ENCODE measurements around the gene MDH1. TPM values are rescaled to one million over a fixed set of nuclear protein-coding genes. Genes with fewer than 3 reads are reported as not detected.
A peak's percentile ranks its signal among the peaks of the same experiment; 100 is the strongest.
"Not testable (repeated sequence)": the region's sequence is repeated elsewhere in the genome, so short reads cannot be mapped to it uniquely, and the experiment has no call there.

Gene MDH1
- total RNA-seq (2012; rRNA removed) = 171 and 172 TPM in 2 replicates

DNA sequence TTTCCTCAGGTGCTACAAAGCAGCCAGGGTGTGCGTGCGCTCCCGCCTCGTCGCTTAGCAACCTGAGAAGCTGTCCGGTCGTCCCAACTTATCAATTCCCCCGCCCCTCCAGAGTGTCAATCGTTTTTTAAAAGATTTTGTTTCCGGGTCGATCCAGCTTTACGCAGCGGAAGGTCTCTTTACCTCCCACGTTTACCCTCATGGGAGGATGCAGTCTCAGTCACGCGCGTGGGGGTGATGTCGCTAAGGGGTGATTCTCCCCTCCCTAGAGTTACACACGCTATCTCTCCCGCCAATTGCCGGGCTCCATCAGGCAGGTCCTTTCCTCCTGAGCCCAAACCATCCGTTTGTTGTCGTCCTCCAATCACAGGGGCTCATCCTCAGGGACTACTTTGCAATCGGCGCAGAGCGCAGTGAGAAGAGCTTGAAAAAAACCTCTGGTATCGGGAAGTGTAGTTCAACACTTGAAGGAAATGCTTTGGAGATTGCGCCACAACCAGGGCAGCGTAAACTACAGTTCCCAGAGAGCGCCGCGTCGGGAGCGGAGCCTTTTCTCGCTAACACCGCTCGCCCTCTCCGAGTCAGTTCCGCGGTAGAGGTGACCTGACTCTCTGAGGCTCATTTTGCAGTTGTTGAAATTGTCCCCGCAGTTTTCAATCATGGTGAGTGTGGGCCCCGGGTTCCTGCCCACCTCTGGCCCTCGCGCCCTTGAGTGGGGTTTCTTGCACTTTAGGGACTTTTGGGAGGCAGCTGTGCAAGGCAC lies at the start of gene MDH1, which contains the start of gene WDPCP:
Gene MDH1 (plus strand): TSS at position 579 of the 763 bp plus-strand sequence. CDS start 81 bp downstream, at position 660.
Gene WDPCP (minus strand): TSS at position 93 of the 763 bp plus-strand sequence. CDS start 206 bp downstream, outside the sequence.
- peak within 1 kb of the TSS; percentile 90 for H3K4me2 ChIP-seq (ENCODE audit: low read length)
- peak within 1 kb of the TSS; percentile 87 for H3K4me3 ChIP-seq (ENCODE audit: low read length)
- no peaks in the 10 kb centered on the region for H3K9me3 ChIP-seq (replicated peaks; ENCODE audit: low read length)
- H3K9ac ChIP-seq (ENCODE audit: low read depth, low read length) = peak within 1 kb of the TSS; percentile 84
- no peaks in the 10 kb centered on the region for H3K36me3 ChIP-seq (ENCODE audit: insufficient read depth, low read length)
- H3K4me1 ChIP-seq (ENCODE audit: control insufficient read depth, insufficient read depth, low read length) = peaks cover 18% of the 10 kb centered on the region
- H3K27me3 ChIP-seq (ENCODE audit: control insufficient read depth, insufficient read depth, low read length) = no peaks in the 10 kb centered on the region

DNA sequence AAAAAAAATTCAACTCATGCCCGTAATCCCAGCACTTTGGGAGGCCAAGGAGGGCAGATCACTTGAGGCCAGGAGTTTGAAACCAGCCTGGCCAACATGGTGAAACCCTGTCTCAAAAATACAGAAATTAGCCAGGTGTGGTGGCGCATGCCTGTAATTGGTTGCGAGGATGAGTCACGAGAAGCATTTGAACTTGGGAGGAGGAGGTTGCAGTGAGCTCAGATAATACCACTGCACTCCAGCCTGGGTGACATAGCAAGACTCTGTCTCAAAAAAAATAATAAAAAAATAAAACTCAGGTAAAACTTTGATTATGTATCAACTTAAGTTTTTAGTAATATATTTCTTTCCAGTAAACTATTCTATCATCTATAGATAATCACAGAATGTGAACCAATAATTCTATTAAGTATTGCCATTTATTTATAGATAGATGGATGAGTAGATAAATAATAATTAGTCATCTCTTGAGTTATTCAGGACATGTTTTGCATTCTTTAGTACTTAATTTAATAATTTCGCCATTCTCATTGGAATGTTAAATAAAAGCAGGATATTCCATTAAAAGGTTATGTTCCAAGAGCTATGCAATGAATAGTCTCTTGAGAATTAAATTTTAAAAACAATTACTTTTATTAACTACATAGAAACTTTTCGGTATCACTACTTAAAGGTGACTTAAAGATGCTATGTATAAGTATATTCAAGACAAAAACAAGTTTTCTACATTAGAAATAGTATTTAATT lies 49.2 kb upstream of the MDH1 start:
- Histone ChIP-seq H3K27me3 (ENCODE audit: control insufficient read depth, insufficient read depth, low read length) (no peaks in the 10 kb centered on the region), H3K4me1 (ENCODE audit: control insufficient read depth, insufficient read depth, low read length) (peaks cover 6% of the 10 kb centered on the region), H3K9ac (ENCODE audit: low read depth, low read length) (no peak overlapping the region), H3K4me2 (ENCODE audit: low read length) (no peak overlapping the region), H3K36me3 (ENCODE audit: insufficient read depth, low read length) (no peaks in the 10 kb centered on the region), H3K4me3 (ENCODE audit: low read length) (no peak overlapping the region), H3K9me3 (replicated peaks; ENCODE audit: low read length) (no peaks in the 10 kb centered on the region)

DNA sequence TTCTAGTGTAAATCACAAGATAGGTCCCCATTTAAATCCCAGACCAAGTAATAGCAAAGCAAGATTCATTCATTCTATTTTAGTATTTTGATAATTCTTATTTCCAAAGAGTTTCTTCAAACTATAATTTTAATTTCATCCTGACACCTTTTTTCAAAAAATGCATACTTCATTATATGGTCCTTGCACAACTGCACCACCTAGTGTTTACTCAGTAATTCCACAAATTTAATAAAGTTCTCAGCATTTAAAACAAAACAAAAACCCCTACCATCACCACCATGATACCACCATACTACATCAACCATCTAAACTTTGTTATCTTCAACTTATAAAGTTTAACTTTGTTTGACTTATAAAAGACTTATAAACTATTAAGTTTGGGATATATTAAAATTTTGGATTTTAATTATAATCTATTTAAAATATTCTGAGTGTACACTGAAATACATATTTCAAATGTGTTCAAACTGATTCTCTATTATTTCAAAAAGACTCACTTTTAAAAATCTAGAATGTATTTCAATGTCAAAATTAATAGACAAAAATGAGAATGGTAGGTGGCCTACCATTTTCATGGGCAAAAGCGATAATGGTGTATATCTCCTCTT lies 44.6 kb upstream of the MDH1 start:
- H3K27me3 ChIP-seq (ENCODE audit: control insufficient read depth, insufficient read depth, low read length) = no peaks in the 10 kb centered on the region
- no peaks in the 10 kb centered on the region for H3K4me1 ChIP-seq (ENCODE audit: control insufficient read depth, insufficient read depth, low read length)
- no peak overlapping the region for H3K4me2 ChIP-seq (ENCODE audit: low read length)
- H3K4me3 ChIP-seq (ENCODE audit: low read length) = no peak overlapping the region
- no peak overlapping the region for H3K9ac ChIP-seq (ENCODE audit: low read depth, low read length)
- H3K9me3 ChIP-seq (replicated peaks; ENCODE audit: low read length) = no peaks in the 10 kb centered on the region
- H3K36me3 ChIP-seq (ENCODE audit: insufficient read depth, low read length) = no peaks in the 10 kb centered on the region

DNA sequence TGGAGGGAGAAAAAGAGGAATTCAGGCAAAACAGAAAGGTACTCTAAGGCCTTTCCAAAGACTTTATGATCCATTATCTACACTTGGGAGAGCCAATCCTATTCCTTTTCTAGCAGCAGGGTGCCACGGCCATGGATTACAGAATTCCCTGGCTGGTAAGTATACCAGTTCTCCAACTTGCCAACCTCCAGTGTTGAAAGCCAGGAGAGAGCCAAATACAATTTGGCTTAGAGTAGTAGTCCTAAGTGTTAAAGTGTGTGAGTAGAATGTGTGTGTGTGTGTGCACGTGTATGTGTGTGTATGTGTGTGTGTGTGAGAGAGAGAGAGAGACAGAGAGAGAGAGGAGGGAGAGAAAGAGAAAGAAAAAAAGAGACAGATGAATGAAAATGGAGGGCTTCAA lies 43.7 kb upstream of the MDH1 start:
- Histone ChIP-seq H3K9ac (ENCODE audit: low read depth, low read length) (no peak overlapping the region), H3K4me1 (ENCODE audit: control insufficient read depth, insufficient read depth, low read length) (no peaks in the 10 kb centered on the region), H3K27me3 (ENCODE audit: control insufficient read depth, insufficient read depth, low read length) (no peaks in the 10 kb centered on the region), H3K9me3 (replicated peaks; ENCODE audit: low read length) (no peaks in the 10 kb centered on the region), H3K36me3 (ENCODE audit: insufficient read depth, low read length) (no peaks in the 10 kb centered on the region), H3K4me3 (ENCODE audit: low read length) (no peak overlapping the region), H3K4me2 (ENCODE audit: low read length) (no peak overlapping the region)

DNA sequence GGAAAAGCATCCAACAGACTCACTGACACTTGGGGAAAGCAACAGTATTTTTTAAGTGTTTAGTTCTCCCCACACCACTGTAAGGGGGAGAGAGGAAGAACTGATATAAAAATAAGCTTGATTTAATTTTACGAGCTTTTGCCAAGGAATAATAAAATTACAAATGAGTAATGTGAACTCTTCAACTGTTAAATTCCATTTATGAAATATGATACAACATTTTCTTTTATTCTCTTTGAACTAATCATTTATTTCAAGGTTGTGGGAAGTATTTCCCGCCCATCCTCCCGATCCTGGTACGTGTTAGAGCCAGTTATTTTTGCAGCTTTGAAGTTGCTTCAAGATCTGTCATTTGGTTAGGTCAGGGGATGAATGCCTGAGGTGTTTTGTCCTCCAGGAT lies 35.7 kb upstream of the MDH1 start:
- peak overlapping the region; percentile 50 for H3K4me2 ChIP-seq (ENCODE audit: low read length)
- no peak overlapping the region for H3K9ac ChIP-seq (ENCODE audit: low read depth, low read length)
- H3K4me3 ChIP-seq (ENCODE audit: low read length) = no peak overlapping the region
- peaks cover 13% of the 10 kb centered on the region for H3K4me1 ChIP-seq (ENCODE audit: control insufficient read depth, insufficient read depth, low read length)
- H3K36me3 ChIP-seq (ENCODE audit: insufficient read depth, low read length) = no peaks in the 10 kb centered on the region
- H3K9me3 ChIP-seq (replicated peaks; ENCODE audit: low read length) = no peaks in the 10 kb centered on the region
- no peaks in the 10 kb centered on the region for H3K27me3 ChIP-seq (ENCODE audit: control insufficient read depth, insufficient read depth, low read length)

DNA sequence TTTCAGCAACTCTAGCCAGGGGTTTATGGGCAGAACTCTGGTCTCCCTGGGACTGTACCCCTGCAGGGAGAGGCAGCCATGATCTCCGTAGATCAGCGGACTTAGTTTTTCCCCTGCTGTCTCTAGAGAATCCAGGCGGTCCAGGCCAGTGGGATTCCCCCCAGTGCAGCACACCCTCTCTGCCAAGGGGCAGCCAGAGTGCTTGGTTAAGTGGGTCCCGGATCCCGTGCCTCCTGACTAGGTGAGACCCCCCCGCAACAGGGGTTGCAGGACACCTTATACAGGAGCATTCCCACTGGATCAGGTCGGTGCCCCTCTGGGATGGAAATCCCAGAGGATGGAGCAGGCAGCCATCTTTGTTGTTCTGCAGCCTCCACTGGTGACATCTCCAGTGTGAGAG lies 33.5 kb upstream of the MDH1 start:
- no peaks in the 10 kb centered on the region for H3K27me3 ChIP-seq (ENCODE audit: control insufficient read depth, insufficient read depth, low read length)
- no peaks in the 10 kb centered on the region for H3K36me3 ChIP-seq (ENCODE audit: insufficient read depth, low read length)
- H3K9ac ChIP-seq (ENCODE audit: low read depth, low read length) = no peak overlapping the region
- no peak overlapping the region for H3K4me2 ChIP-seq (ENCODE audit: low read length)
- no peaks in the 10 kb centered on the region for H3K9me3 ChIP-seq (replicated peaks; ENCODE audit: low read length)
- H3K4me3 ChIP-seq (ENCODE audit: low read length) = no peak overlapping the region
- peaks cover 13% of the 10 kb centered on the region for H3K4me1 ChIP-seq (ENCODE audit: control insufficient read depth, insufficient read depth, low read length)

DNA sequence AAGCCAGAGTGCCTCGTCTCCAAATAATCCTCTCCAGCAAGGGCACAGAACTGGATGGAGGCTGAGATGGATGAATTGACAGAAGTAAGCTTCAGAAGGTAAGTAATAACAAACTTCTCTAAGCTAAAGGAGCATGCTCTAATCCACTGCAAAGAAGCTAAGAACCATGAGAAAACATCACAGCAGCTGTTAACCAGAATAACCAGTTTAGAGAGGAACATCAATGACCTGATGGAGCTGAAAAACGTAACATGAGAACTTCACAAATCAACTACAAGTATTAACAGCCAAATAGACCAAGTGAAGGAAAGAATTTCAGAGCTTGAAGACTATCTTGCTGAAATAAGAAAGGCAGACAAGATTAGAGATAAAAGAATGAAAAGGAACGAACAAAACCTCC lies 32.8 kb upstream of the MDH1 start:
- no peaks in the 10 kb centered on the region for H3K9me3 ChIP-seq (replicated peaks; ENCODE audit: low read length)
- H3K4me2 ChIP-seq (ENCODE audit: low read length) = no peak overlapping the region
- H3K4me3 ChIP-seq (ENCODE audit: low read length) = no peak overlapping the region
- no peaks in the 10 kb centered on the region for H3K27me3 ChIP-seq (ENCODE audit: control insufficient read depth, insufficient read depth, low read length)
- peaks cover 13% of the 10 kb centered on the region for H3K4me1 ChIP-seq (ENCODE audit: control insufficient read depth, insufficient read depth, low read length)
- no peak overlapping the region for H3K9ac ChIP-seq (ENCODE audit: low read depth, low read length)
- no peaks in the 10 kb centered on the region for H3K36me3 ChIP-seq (ENCODE audit: insufficient read depth, low read length)

DNA sequence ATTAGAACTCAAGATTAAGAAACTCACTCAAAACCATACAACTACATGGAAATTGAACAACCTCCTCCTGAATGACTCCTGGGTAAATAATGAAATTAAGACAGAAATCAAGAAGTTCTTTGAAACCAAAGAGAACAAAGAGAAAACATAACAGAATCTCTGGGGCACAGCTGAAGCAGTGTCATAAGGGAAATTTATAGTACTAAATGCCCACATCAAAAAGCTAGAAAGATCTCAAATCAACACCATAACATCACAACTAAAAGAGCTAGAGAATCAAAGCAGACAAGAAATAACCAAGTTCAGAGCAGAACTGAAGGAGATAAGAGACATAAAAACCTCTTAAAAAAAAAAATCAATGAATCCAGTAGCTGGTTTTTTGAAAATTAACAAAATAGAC lies 30.9 kb upstream of the MDH1 start:
- not testable (repeated sequence) for H3K27me3 ChIP-seq (ENCODE audit: control insufficient read depth, insufficient read depth, low read length); H3K4me2 ChIP-seq (ENCODE audit: low read length)

DNA sequence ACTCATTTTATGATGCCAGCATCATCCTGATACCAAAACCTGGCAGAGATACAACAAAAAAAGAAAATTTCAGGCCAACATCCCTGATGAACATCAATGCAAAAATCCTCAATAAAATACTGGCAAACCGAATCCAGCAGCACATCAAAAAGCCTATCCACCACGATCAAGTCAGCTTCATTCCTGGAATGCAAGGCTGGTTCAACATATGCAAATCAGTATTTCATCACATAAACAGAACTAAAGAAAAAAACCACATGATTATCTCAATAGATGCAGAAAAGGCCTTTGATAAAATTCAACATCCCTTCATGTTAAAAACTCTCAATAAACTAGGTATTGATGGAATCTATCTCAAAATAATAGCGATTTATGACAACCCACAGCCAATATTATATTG lies 29.8 kb upstream of the MDH1 start:
- not testable (repeated sequence) for H3K4me2 ChIP-seq (ENCODE audit: low read length); H3K4me3 ChIP-seq (ENCODE audit: low read length); H3K9ac ChIP-seq (ENCODE audit: low read depth, low read length); H3K36me3 ChIP-seq (ENCODE audit: insufficient read depth, low read length); H3K4me1 ChIP-seq (ENCODE audit: control insufficient read depth, insufficient read depth, low read length); H3K27me3 ChIP-seq (ENCODE audit: control insufficient read depth, insufficient read depth, low read length); H3K9me3 ChIP-seq (replicated peaks; ENCODE audit: low read length)

More for the DNA sequence above, 30.9 kb upstream of the MDH1 start:
- H3K4me3 ChIP-seq (ENCODE audit: low read length); H3K4me1 ChIP-seq (ENCODE audit: control insufficient read depth, insufficient read depth, low read length); H3K9me3 ChIP-seq (replicated peaks; ENCODE audit: low read length); H3K36me3 ChIP-seq (ENCODE audit: insufficient read depth, low read length); H3K9ac ChIP-seq (ENCODE audit: low read depth, low read length): not testable (repeated sequence)

DNA sequence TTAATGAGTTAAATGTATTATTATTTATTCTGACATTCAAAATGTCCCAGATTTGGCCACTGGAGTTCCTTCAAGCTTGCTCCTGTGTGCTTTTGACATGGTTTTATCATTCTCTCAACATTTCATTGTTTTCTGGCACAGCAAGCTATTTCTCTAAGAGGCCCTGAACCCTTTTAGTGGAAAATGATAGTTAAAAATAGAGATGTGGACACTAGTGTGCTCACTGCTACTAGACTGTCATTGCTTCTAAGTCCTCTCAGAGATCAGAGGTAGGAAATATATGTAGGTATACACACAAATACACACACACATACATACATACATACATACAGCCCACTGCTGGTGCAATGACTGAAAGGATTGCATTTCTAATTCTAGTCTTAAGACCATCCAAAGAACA lies 26.0 kb upstream of the MDH1 start:
- H3K27me3 ChIP-seq (ENCODE audit: control insufficient read depth, insufficient read depth, low read length) = no peaks in the 10 kb centered on the region
- no peak overlapping the region for H3K4me2 ChIP-seq (ENCODE audit: low read length)
- no peaks in the 10 kb centered on the region for H3K9me3 ChIP-seq (replicated peaks; ENCODE audit: low read length)
- H3K4me3 ChIP-seq (ENCODE audit: low read length) = no peak overlapping the region
- H3K9ac ChIP-seq (ENCODE audit: low read depth, low read length) = no peak overlapping the region
- no peaks in the 10 kb centered on the region for H3K4me1 ChIP-seq (ENCODE audit: control insufficient read depth, insufficient read depth, low read length)
- H3K36me3 ChIP-seq (ENCODE audit: insufficient read depth, low read length) = no peaks in the 10 kb centered on the region

DNA sequence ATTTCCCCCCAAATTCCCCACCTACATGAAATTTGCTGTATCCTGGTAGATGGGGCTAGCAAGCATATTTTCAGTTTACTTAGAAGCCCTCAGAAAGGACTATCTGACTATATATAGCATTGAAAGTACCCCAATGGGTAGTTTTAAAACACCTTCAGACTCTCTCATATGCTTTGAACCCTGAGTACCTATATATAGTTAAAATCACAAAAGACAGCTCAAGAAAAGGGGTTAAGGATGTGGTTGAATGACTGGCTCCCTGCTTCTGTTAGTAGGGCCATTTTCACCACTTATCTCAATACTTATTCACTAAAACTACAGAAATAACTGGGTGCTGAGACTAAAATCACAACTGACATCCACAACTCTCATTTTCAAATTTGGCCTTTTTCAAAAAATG lies 19.0 kb upstream of the MDH1 start:
- no peaks in the 10 kb centered on the region for H3K36me3 ChIP-seq (ENCODE audit: insufficient read depth, low read length)

More for the DNA sequence above, 19.0 kb upstream of the MDH1 start:
- Histone ChIP-seq H3K9me3 (replicated peaks; ENCODE audit: low read length) (no peaks in the 10 kb centered on the region), H3K4me2 (ENCODE audit: low read length) (no peak overlapping the region), H3K9ac (ENCODE audit: low read depth, low read length) (no peak overlapping the region), H3K27me3 (ENCODE audit: control insufficient read depth, insufficient read depth, low read length) (no peaks in the 10 kb centered on the region), H3K4me3 (ENCODE audit: low read length) (no peak overlapping the region), H3K4me1 (ENCODE audit: control insufficient read depth, insufficient read depth, low read length) (no peaks in the 10 kb centered on the region)
